GM19238 (cell line): Measurements from ENCODE around the gene KRT6A.

Source experiments
- DNase-seq: peaks from one replicate; pipeline ENCODE4 v3.0.0; 2011; ENCODE audit warnings: low spot score; ENCODE audit not compliant: insufficient read length

KRT6A gene

GRCh38 chr12:52524898-52525591, 32.0 kb upstream of the KRT6A start:
- no peak for DNase-seq

- no peak for DNase-seq
Measured at GRCh38 chr12:52524241-52524897, 31.3 kb upstream of the KRT6A start.

DNA sequence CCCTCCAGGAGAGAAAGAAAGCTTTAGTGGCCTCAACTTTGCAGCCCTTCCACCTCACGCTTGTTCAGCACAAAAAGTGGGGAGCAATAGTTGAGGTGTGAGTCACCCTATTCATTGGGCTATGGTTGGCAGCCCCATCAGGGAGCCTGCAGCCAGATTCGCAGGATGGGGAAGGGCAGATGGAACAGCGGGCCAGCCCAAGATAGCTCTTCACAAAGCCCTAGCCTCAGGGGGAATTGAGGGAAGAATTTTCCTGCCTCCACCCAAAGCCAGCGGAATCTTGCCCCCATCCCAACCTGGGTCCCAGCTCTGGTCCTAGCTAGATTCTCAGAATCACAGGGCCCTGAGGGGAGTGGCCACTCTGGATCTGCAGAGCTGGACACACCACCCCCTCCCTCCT, 30.8 kb upstream of the KRT6A start:
- DNase-seq: no peak

- DNase-seq: no peak
Measured at GRCh38 chr12:52522346-52523011, 29.4 kb upstream of the KRT6A start.

DNA sequence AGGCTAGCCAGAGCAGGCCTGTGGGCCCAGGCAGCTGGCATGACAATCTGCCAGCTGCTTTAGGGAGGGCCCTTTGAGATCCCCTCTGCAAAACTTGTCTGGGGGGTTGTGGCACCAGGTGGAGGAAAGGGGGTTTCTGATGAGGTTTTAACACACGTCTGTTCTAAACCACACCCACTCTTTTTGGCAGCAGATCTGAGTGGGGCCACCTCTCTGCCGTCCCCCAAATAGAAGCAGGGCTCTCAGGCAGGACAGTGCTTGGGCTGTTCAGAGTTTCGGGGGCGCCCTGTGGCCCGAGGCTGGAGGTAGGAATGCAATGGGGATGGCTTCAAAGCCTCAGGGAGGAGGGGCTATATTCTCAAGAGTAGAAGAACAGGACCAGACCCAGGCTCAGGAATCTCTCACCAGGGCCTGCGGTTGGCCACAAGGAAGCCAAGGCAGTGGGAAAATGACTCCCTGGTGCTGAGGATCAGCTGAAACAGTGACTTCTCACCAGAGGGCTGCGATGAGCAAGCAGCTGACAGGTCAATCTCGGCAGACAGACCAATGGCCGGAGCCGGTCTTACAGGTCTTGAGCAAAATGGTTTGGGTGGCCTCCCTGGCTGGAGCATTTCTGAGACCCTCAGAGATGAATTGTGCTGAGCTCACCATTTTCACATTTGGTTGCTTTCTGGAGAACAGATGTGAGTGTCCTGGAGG, 28.7 kb upstream of the KRT6A start:
- no peak for DNase-seq

- no peak for DNase-seq
Measured at GRCh38 chr12:52521175-52521567, 28.1 kb upstream of the KRT6A start.

- DNase-seq: no peak
Measured at GRCh38 chr12:52519826-52520662, 27.0 kb upstream of the KRT6A start, which contains the start of gene KRT5. Gene KRT5, minus strand, starts transcription at chr12:52520394. Its CDS starts 98 bp downstream, at chr12:52520296.

GRCh38 chr12:52519387-52519703, 26.3 kb upstream of the KRT6A start:
- no peak for DNase-seq

DNA sequence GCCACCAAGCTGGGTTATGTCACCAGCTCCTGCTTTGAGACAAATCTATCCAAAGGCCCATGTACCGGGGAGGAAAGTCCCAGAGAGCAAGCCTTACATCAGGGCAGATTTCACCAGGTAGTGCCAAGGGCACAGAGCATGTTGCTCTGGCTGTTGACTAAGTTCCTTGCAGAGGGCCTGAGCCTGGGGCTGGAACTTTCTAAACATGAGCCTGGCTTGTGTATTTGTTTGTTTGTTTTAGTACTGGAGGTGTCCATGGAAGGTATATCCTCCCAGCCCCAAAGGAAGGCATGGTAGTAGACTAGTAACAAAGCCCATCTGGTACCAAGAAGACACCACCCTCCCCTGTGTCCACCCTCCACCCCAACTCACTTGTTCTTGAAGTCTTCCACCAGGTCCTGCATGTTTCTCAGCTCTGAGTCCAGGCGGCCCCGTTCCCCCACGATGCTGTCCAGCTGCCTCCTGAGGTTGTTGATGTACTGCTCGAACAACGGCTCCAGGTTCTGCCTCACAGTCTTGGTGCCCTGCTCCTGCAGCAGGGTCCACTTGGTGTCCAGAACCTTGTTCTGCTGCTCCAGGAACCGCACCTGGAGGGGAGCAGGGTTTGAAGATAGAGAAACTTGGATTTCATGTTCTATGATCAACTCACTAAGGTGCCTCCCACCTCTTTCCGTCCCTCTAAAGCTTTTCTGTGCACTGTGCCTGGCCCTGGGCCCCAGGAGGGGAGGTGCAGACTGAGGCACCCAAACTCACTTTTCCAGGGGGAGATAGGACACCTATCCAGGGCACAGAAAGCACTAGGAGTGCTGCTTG, 25.7 kb upstream of the KRT6A start:
- DNase-seq: no peak

DNA sequence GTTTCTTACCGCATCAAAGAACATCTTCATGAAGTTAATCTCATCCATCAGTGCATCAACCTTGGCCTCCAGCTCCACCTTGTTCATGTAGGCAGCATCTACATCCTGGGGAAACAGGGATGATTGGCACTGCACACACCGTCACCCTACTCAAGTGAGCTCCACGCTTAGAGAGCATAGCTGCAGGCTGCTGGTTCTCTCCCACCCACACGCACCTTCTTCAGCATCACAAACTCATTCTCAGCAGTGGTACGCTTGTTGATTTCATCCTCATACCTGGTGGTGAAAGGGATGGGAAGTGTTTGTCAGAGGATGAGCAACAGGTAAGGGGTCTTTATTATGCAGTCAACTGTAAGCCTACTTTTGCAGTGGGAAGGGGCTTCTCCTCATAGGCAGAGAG, 24.8 kb upstream of the KRT6A start:
- no peak for DNase-seq

DNA sequence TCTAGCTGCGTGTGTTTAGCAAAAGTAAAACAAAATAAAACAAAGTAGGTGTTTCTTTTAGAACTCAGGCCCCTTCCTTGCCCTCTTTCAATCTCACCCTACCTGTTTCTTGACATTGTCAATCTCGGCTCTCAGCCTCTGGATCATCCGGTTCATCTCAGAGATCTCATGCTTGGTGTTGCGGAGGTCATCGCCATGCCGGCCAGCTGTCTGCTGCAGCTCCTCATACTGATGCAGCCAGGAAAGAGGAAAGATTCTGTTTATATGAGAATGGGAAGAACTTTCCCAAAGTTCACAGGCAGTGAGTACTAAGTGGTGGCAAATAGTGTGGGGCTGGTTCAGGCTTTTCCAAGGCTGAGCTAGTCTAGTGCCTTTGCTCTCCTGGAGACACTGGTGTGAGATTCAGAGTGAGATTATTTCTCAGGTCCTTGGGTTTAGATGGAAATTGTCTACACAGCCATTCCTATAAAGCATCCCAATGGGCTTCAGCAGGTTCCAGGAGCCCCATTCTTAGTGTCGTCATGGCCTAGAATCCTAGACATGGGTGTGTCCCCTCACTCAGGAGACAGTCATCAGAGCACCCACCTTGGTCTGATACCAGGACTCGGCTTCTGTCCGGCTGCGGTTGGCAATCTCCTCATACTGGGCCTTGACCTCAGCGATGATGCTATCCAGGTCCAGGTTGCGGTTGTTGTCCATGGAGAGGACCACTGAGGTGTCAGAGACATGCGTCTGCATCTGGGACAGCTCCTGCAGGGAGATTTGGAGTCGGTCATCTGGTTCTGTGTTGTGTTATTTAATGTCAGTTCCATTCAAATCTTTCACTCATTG, 24.2 kb upstream of the KRT6A start:
- DNase-seq: no peak

- DNase-seq: no peak
Measured at GRCh38 chr12:52515927-52516831, 23.1 kb upstream of the KRT6A start.

- DNase-seq: no peak
Measured at GRCh38 chr12:52515319-52515646, 22.2 kb upstream of the KRT6A start.

- no peak for DNase-seq
Measured at GRCh38 chr12:52514471-52515318, 21.6 kb upstream of the KRT6A start.

DNA sequence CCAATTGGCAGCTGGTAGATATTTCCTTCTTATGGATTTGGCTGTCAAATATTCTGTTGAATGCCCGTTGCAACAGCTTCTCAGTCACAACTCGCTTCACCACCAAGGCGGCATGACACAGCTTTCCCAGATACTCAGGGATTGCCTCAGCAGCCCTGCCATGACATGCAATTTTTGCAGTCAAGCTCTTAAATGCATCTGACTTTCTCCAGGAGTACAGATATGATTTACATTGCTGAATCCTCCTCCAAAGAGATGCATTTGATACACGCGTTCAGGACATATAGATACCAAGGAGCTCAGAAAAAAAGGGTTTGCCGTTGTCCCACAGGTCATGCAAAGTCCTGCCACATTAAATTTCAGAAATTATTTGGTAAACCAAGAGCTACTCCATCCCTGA, 20.7 kb upstream of the KRT6A start:
- no peak for DNase-seq

GRCh38 chr12:52508211-52508610, 15.2 kb upstream of the KRT6A start:
- DNase-seq: no peak

- DNase-seq: no peak
Measured at GRCh38 chr12:52506858-52507715, 14.0 kb upstream of the KRT6A start.
